Gastroesophageal sphincter (tissue), 4 donors: ENCODE measurements around the gene SH3RF3. TPM values are rescaled to one million over a fixed set of nuclear protein-coding genes. Genes with fewer than 3 reads are reported as not detected.
"Not testable (repeated sequence)": the region's sequence is repeated elsewhere in the genome, so short reads cannot be mapped to it uniquely, and the experiment has no call there.

Source experiments
- ATAC-seq: fragments of 150-250 bp; one replicate; pipeline ENCODE4 v1.9.1; 2016; ENCODE audit warnings: mild to moderate bottlenecking, moderate library complexity
- H3K27ac ChIP-seq, 4 donors: fragments of 200-600 bp; sonication (generic) in 3 of 4; 1 replicate in 3 of 4; 2 replicates in 1 of 4; pipeline ENCODE4 v1.5.1; 2016 to 2019
- H3K27me3 ChIP-seq: fragments of 200-600 bp; sonication (generic); one replicate; pipeline ENCODE4 v1.5.1; 2019
- H3K36me3 ChIP-seq, 2 donors: fragments of 200-600 bp; sonication (generic); one replicate each; pipeline ENCODE4 v1.5.1; 2019; ENCODE audit warnings: control low read depth in 1 of 2
- H3K4me1 ChIP-seq, 3 donors: fragments of 200-600 bp; sonication (generic); 1 replicate in 2 of 3; 2 replicates in 1 of 3; pipeline ENCODE4 v1.5.1; 2016 to 2019; ENCODE audit warnings: control low read depth in 2 of 3
- H3K4me3 ChIP-seq, 2 donors: fragments of 200-600 bp; sonication (generic); one replicate each; pipeline ENCODE4 v1.5.1; 2019; ENCODE audit warnings: mild to moderate bottlenecking in 1 of 2, moderate library complexity in 1 of 2
- H3K9me3 ChIP-seq, 3 donors: fragments of 200-600 bp; sonication (generic); one replicate each; pipeline ENCODE4 v1.5.1; 2017 to 2019; ENCODE audit warnings: control low read depth in 2 of 3
- CTCF ChIP-seq, 4 experiments: fragments of 200-600 bp in 2 of 4; fragments of 450-650 bp in 2 of 4; sonication (generic) in 1 of 4; IDR thresholded peaks; one replicate each; pipeline ENCODE4 v1.5.1; 2017 to 2019; ENCODE audit warnings: antibody characterized with exemption in 4 of 4, mild to moderate bottlenecking in 2 of 4, moderate library complexity in 2 of 4
- EP300 ChIP-seq: sonication (generic); formaldehyde crosslinking; IDR thresholded peaks from one replicate; pipeline ENCODE4 v1.6.1; 2017; ENCODE audit warnings: antibody characterized with exemption, mild to moderate bottlenecking
- POLR2A ChIP-seq, 2 donors: fragments of 450-650 bp; IDR thresholded peaks; one replicate each; pipeline ENCODE4 v1.6.1; 2017; ENCODE audit warnings: antibody characterized with exemption in 2 of 2, mild to moderate bottlenecking in 2 of 2, moderate library complexity in 1 of 2
- POLR2AphosphoS5 ChIP-seq: sonication (generic); formaldehyde crosslinking; IDR thresholded peaks from one replicate; pipeline ENCODE4 v1.6.1; 2017; ENCODE audit warnings: antibody characterized with exemption
- WGBS, 2 donors: methylation state at CpG; one replicate each; pipeline ENCODE4 v1.1.5; 2018; ENCODE audit warnings: low coverage in 1 of 2; 5-methylcytosine and 5-hydroxymethylcytosine counted together
- total RNA-seq, 4 donors: library from RNA; depleted of rRNA; stranded (reverse); fragments of >200 nt; gene quantifications; one replicate each; pipeline ENCODE4 v1.1.0, GENCODE V29; 2016

SH3RF3 gene
- total RNA-seq, 4 donors from 2014 or later: 10.1 to 15.8 (median 13.2) TPM

DNA sequence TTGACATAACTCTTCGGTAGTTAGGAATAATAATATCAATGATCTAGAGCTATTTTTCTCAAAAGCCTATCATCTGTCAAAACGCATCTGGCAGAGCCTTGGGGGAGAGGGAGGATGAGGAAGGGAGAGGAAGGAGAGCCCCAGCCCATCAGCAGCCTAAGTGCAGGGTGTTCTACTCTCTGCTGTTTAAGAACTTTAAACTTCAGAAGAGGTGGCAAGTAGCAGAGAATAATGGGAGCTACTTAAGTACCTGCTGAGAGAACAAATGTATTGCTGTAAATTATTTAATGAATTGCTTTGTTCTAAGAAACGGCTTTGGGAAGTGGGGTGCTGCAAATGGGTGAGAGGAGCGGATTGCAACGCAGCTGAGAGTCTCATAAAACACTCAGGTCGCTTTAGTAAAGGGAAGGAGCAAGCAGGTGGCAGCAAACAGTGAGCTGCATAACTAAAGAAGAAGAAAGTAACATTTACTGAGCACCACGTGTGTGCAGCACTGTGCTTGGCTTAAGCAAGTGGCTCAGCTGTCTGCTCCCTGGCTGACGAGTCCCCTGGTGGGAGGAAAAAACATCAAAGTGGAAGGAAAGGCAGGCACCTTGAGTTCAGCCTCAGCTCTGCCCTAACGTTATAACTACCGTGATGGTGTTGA lies 26.3 kb upstream of the SH3RF3 start:
- no peak overlapping the region for H3K4me3 ChIP-seq
- H3K9me3 ChIP-seq: no peaks in the 10 kb centered on the region
- TF ChIP-seq EP300: no peak
- TF ChIP-seq CTCF (IDR thresholded peaks at IDR 0.05): no peak
- TF ChIP-seq POLR2AphosphoS5: no peak
- no peak for TF ChIP-seq POLR2A (IDR thresholded peaks at IDR 0.05)
- no peak for ATAC-seq
- 26 to 50% methylated on average over 7 to 10 of the region's 10 CpGs for WGBS, 2 donors
- peaks cover 5% of the 10 kb centered on the region for H3K27me3 ChIP-seq
- H3K4me1 ChIP-seq: no peaks in the 10 kb centered on the region
- no peaks in the 10 kb centered on the region for H3K36me3 ChIP-seq
- no peak overlapping the region for H3K27ac ChIP-seq

DNA sequence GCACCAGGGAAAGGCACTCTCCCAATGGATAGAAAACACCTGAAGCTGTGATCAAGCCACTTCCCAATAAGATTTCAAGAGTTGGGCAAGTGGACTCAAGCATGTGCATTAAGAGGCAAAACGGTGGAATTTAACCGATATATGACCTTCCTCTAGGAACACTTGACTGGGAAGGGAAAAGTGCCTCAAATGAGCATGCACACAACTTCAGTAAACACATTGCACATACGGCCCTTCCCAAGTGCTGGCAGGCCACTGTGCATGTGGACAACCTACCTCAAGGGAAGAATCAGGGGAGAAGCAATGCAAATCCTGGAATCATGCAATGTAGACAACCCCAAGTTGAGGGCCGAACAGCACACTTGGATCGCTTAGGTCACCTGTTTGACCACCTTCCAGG lies 23.9 kb upstream of the SH3RF3 start:
- peaks cover 5% of the 10 kb centered on the region for H3K27me3 ChIP-seq
- no peaks in the 10 kb centered on the region for H3K9me3 ChIP-seq
- no peak overlapping the region for H3K4me3 ChIP-seq
- H3K4me1 ChIP-seq: no peaks in the 10 kb centered on the region
- 89 to 100% methylated on average over 3 to 5 of the region's 5 CpGs for WGBS, 2 donors
- no peak for ATAC-seq
- no peaks in the 10 kb centered on the region for H3K36me3 ChIP-seq
- TF ChIP-seq EP300 (no peak), POLR2A (IDR thresholded peaks at IDR 0.05) (no peak), POLR2AphosphoS5 (no peak), CTCF (IDR thresholded peaks at IDR 0.05) (no peak)
- H3K27ac ChIP-seq: no peak overlapping the region

DNA sequence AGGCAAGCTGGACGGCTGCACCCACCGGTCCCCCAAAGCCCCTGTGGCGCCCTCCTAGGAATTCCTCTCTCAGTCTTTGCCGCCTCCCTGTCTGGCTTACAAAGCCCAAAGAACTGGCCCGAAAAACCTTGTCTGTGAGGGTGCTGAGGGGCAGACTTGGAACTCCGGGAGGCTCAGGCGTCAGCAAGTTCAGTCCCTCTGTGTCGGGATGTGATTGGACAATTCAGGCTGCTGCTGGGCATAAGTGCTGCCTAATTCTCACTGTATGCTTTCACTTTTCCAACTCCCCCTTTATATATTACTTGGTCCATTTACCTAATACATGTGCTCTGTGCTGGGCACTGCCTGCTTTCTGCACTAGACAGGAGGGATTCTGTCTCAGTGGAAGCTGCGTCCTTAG lies 20.3 kb upstream of the SH3RF3 start:
- ATAC-seq: no peak

DNA sequence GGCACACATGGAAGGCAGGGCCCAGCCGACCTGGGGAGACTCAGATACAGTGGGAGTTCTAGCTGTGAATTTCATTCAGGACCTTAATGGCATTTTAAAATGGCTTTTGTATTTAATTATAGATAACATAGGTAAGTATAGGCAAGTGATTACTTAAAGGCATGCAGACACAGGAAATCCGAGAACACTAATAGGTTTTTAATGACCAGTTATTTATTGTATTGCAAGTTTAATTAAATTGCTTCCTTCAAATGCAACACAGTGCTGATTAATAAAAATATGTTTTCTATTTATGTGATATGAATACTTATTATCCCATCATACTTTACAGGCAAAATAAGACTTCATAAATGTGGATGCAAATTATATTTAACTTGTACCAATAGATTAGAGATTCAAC lies 19.7 kb upstream of the SH3RF3 start:
- no peak for ATAC-seq
- H3K27me3 ChIP-seq: no peaks in the 10 kb centered on the region
- no peak overlapping the region for H3K4me3 ChIP-seq
- no peaks in the 10 kb centered on the region for H3K36me3 ChIP-seq
- no peak overlapping the region for H3K27ac ChIP-seq
- no peaks in the 10 kb centered on the region for H3K4me1 ChIP-seq
- WGBS, 2 donors: 80 to 90% methylated on average over 1 to 2 of the region's 2 CpGs
- no peaks in the 10 kb centered on the region for H3K9me3 ChIP-seq
- TF ChIP-seq EP300 (no peak), POLR2AphosphoS5 (no peak), POLR2A (IDR thresholded peaks at IDR 0.05) (no peak), CTCF (IDR thresholded peaks at IDR 0.05) (no peak)

More for the DNA sequence above, 20.3 kb upstream of the SH3RF3 start:
- WGBS, 2 donors: 91 to 100% methylated on average over 1 to 4 of the region's 9 CpGs
- Histone ChIP-seq H3K4me1 (no peaks in the 10 kb centered on the region), H3K9me3 (no peaks in the 10 kb centered on the region), H3K27me3 (no peaks in the 10 kb centered on the region), H3K27ac (no peak overlapping the region), H3K36me3 (no peaks in the 10 kb centered on the region), H3K4me3 (no peak overlapping the region)
- TF ChIP-seq POLR2A (IDR thresholded peaks at IDR 0.05) (no peak), EP300 (no peak), CTCF (IDR thresholded peaks at IDR 0.05) (no peak), POLR2AphosphoS5 (no peak)

DNA sequence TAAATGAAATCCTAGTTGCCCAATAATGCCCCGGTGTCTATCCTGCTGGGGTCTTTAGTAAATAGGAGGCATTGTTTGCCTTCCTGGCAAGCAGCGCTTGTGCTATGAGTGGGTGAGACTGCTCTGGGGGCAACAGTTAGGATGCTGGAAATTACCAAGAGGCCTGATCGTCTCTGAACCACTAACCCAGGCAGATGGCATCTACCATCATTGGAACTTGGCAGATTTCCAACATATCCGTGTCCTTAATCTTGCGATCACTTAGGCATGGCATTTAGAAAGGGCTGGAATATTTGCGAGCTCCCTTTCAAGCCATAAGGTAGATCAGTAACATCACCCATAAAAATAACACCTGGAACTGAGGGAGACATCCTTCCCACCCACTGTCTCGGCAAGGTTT lies 18.8 kb upstream of the SH3RF3 start:
- ATAC-seq: no peak
- Histone ChIP-seq H3K4me1 (no peaks in the 10 kb centered on the region), H3K4me3 (no peak overlapping the region), H3K27ac (no peak overlapping the region), H3K9me3 (no peaks in the 10 kb centered on the region), H3K27me3 (no peaks in the 10 kb centered on the region), H3K36me3 (no peaks in the 10 kb centered on the region)
- TF ChIP-seq POLR2A (IDR thresholded peaks at IDR 0.05) (no peak), EP300 (no peak), CTCF (IDR thresholded peaks at IDR 0.05) (no peak), POLR2AphosphoS5 (no peak)
- 64 to 74% methylated on average over 2 to 5 of the region's 7 CpGs for WGBS, 2 donors

GRCh38 chr2:109117181-109117580 lies 11.8 kb upstream of the SH3RF3 start:
- not testable (repeated sequence) for H3K27me3 ChIP-seq, H3K4me1 ChIP-seq, H3K36me3 ChIP-seq, H3K27ac ChIP-seq, H3K4me3 ChIP-seq, H3K9me3 ChIP-seq, ATAC-seq
- WGBS, 2 donors: no CpG with 5 or more reads among the region's 9 CpGs
